BLaER1 treated with 17β-estradiol and CSF1 and Interleukin-3, amounts not matched to agents 10 nM and 100 nM (cell line): Measurements from ENCODE around the gene GOLT1A.

ENCODE experiments used
- H3K27ac ChIP-seq, 11 experiments: shearing (Covaris generic); formaldehyde crosslinking; 2 replicates each; pipeline ENCODE4 v1.8.1; 2022
- H3K27me3 ChIP-seq, 11 experiments: shearing (Covaris generic); formaldehyde crosslinking; 2 replicates each; pipeline ENCODE4 v1.8.1; 2022
- H3K36me3 ChIP-seq, 11 experiments: shearing (Covaris generic); formaldehyde crosslinking; 2 replicates each; pipeline ENCODE4 v1.8.1; 2022
- H3K4me1 ChIP-seq, 10 experiments: shearing (Covaris generic); formaldehyde crosslinking; 2 replicates each; pipeline ENCODE4 v1.8.1; 2022
- H3K4me2 ChIP-seq, 11 experiments: shearing (Covaris generic); formaldehyde crosslinking; 2 replicates each; pipeline ENCODE4 v1.8.1; 2022
- H3K4me3 ChIP-seq, 10 experiments: shearing (Covaris generic); formaldehyde crosslinking; 2 replicates each; pipeline ENCODE4 v1.8.1; 2022
- H3K9ac ChIP-seq, 11 experiments: shearing (Covaris generic); formaldehyde crosslinking; 2 replicates each; pipeline ENCODE4 v1.8.1; 2022
- H3K9me3 ChIP-seq, 11 experiments: shearing (Covaris generic); formaldehyde crosslinking; replicated peaks in 1 of 11; 2 replicates each; pipeline ENCODE4 v1.8.1; 2022
- H4K20me1 ChIP-seq, 11 experiments: shearing (Covaris generic); formaldehyde crosslinking; 2 replicates each; pipeline ENCODE4 v1.8.1; 2022
- Cebpa-rat ChIP-seq, 11 experiments: shearing (Covaris generic); IDR thresholded peaks; 2 replicates each; pipeline ENCODE4 v1.8.1; 2022

GOLT1A gene

GRCh38 chr1:204176049-204176448, 37.7 kb downstream of the GOLT1A start:
- Histone ChIP-seq H3K4me3 (no peak overlapping the region), H3K36me3 (no peaks in the 10 kb centered on the region), H4K20me1 (no peaks in the 10 kb centered on the region), H3K9ac (no peak overlapping the region), H3K4me2 (peak overlapping the region in 8 of 11 experiments; percentile 83 to 93 (median 86); a peak in 16 of 22 replicates), H3K4me1 (peaks cover 48 to 61% (median 53%) of the 10 kb centered on the region in 10 experiments), H3K27me3 (no peaks in the 10 kb centered on the region), H3K27ac (no peak overlapping the region; a peak in 1 of 22 replicates), H3K9me3 (peaks cover 5 to 15% (median 8%) of the 10 kb centered on the region in 11 experiments)
- TF ChIP-seq Cebpa-rat (IDR thresholded peaks at IDR 0.05): no peak

DNA sequence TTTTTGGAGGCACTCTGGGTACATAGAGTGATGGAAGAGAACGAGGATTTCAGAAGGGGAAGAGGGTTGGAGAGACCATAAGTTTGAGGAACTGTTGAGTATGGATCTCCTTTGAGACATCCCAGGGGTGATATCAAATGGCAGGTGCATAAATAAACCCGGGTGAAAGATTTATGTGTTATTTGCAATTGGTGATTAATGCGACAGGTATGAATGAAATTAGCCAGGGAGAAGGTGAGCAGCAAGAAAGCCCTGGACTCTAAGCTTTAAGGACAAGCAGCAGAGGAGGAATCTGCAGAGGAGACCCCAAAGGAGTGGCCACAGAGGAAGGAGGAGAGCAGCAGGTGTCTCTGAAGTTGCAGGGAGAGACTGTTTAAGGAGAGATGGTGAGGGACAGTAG, 38.8 kb downstream of the GOLT1A start:
- H3K9me3 ChIP-seq: peaks cover 16 to 26% (median 19%) of the 10 kb centered on the region in 11 experiments
- H3K4me1 ChIP-seq: peaks cover 37 to 50% (median 45%) of the 10 kb centered on the region in 10 experiments
- no peak for TF ChIP-seq Cebpa-rat (IDR thresholded peaks at IDR 0.05)
- no peaks in the 10 kb centered on the region for H3K27me3 ChIP-seq
- H3K9ac ChIP-seq: no peak overlapping the region
- H3K4me3 ChIP-seq: no peak overlapping the region
- H3K4me2 ChIP-seq: no peak overlapping the region
- peaks cover 0 to 7% (median 0%) of the 10 kb centered on the region in 11 experiments; a peak in 2 of 22 replicates for H3K36me3 ChIP-seq
- H4K20me1 ChIP-seq: no peaks in the 10 kb centered on the region
- no peak overlapping the region for H3K27ac ChIP-seq

DNA sequence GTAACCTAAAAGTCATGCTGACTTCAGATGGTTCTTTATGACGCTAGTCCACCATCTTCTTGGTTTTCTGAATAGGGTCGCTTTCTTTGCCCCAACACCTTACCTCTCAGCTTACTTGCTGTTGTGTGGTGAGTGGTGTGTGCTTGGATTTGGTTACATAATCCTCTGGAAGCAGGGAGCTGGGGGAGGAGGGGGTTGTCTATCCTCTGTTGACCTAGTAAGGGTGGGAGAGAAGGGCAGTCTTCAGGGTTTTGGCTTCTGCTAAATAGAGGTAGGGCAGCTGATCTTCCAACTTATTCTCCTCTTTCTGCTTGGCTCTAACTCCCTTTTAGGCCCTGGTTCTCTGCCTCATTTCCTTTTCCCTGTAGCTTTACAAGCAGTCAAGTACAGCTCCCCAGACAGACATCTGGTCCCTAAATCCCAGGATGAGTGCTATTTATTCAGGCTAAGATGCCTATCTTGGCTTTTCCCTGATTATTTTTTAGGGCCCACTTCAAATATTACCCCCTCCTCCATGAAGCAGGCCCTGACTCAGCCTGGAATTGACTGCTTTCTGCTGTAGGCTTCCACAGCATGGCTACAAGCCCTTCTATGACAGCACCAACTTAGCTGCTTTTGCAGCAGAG, 41.3 kb downstream of the GOLT1A start:
- H4K20me1 ChIP-seq: no peaks in the 10 kb centered on the region
- H3K36me3 ChIP-seq: peaks cover 0 to 11% (median 0%) of the 10 kb centered on the region in 11 experiments; a peak in 2 of 22 replicates
- peak overlapping the region in 4 of 11 experiments; percentile 2 to 44 (median 22); a peak in 3 of 22 replicates for H3K4me2 ChIP-seq
- H3K27me3 ChIP-seq: no peaks in the 10 kb centered on the region
- peaks cover 13 to 25% (median 20%) of the 10 kb centered on the region in 10 experiments for H3K4me1 ChIP-seq
- H3K9me3 ChIP-seq: peaks cover 33 to 48% (median 37%) of the 10 kb centered on the region in 11 experiments
- TF ChIP-seq Cebpa-rat (IDR thresholded peaks at IDR 0.05): no peak
- no peak overlapping the region for H3K27ac ChIP-seq
- no peak overlapping the region for H3K4me3 ChIP-seq
- no peak overlapping the region for H3K9ac ChIP-seq

DNA sequence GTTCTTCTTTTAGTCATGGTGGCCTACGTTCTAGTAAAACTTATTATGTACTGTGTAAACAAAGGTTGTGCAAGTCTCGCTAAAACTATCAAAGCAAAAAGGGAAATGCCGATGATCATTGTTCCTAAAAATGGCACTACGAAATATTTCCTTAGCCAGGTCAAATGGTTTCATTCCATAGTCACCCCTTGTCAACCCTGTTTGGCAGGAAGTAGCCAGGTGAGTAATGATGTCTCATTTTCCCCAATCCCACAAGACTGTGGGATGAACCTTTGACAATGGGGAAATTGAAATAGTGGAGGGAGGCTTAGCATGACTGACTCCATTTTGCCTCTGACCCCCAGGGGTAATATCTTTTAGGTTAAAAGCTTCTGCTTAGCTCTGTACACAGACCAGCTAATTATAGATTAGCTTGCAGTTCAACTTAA, 42.0 kb downstream of the GOLT1A start:
- Histone ChIP-seq H3K9me3 (peaks cover 33 to 48% (median 37%) of the 10 kb centered on the region in 11 experiments), H3K9ac (no peak overlapping the region), H3K27ac (no peak overlapping the region), H3K36me3 (peaks cover 0 to 11% (median 0%) of the 10 kb centered on the region in 11 experiments; a peak in 2 of 22 replicates), H3K27me3 (no peaks in the 10 kb centered on the region), H3K4me3 (no peak overlapping the region), H3K4me1 (peaks cover 7 to 18% (median 13%) of the 10 kb centered on the region in 10 experiments; a peak in 19 of 20 replicates), H3K4me2 (peak overlapping the region in 5 of 11 experiments; percentile 2 to 44 (median 31); a peak in 7 of 22 replicates), H4K20me1 (no peaks in the 10 kb centered on the region)
- no peak for TF ChIP-seq Cebpa-rat (IDR thresholded peaks at IDR 0.05)

DNA sequence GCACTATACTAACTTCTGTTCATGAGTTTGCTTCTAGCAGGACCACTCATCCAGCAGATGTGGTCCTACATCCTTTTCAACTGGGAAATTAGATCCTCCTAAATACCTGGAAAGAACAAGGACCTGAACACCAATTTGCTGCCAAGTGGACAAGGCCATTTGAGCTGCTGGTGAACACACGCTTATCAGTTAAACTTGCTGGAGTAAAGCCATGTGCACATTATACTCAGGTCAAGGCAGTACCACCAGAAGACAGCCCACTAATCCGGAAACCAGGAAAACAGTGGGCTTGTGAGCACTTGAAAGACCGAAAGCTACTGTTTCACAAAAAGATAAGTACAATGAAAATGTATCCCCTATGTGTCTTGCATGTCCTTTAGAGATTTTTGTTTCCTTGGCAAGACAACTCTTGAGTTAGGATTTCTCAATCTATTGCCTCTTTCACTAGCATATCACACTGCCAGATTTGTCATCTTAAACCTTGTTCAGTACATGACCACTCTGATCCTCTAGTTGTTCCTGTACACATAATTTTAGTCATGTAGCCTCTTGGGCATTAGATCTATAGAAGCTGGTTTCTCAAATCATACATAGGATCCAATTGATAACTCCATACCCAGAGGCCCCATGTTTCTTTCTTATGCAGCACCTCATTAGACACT, 43.2 kb downstream of the GOLT1A start:
- H3K27ac ChIP-seq: no peak overlapping the region
- no peaks in the 10 kb centered on the region for H3K27me3 ChIP-seq
- 0 out of 20 replicates have a peak overlapping the region, but pooled peaks of 1 of the 10 experiments have one; percentile 6 for H3K4me3 ChIP-seq
- no peak for TF ChIP-seq Cebpa-rat (IDR thresholded peaks at IDR 0.05)
- peaks cover 0 to 11% (median 0%) of the 10 kb centered on the region in 11 experiments; a peak in 2 of 22 replicates for H3K36me3 ChIP-seq
- peaks cover 0 to 13% (median 5%) of the 10 kb centered on the region in 10 experiments; a peak in 9 of 20 replicates for H3K4me1 ChIP-seq
- no peak overlapping the region for H3K4me2 ChIP-seq
- no peaks in the 10 kb centered on the region for H4K20me1 ChIP-seq
- H3K9me3 ChIP-seq: peaks cover 33 to 48% (median 37%) of the 10 kb centered on the region in 11 experiments
- H3K9ac ChIP-seq: no peak overlapping the region

- H3K4me1 ChIP-seq: peaks cover 0 to 13% (median 3%) of the 10 kb centered on the region in 10 experiments; a peak in 8 of 20 replicates
- no peaks in the 10 kb centered on the region for H4K20me1 ChIP-seq
- no peak for TF ChIP-seq Cebpa-rat (IDR thresholded peaks at IDR 0.05)
- H3K36me3 ChIP-seq: peaks cover 0 to 11% (median 0%) of the 10 kb centered on the region in 11 experiments; a peak in 2 of 22 replicates
- no peaks in the 10 kb centered on the region for H3K27me3 ChIP-seq
- no peak overlapping the region for H3K27ac ChIP-seq
- H3K4me3 ChIP-seq: no peak overlapping the region
- H3K9me3 ChIP-seq: peaks cover 33 to 48% (median 37%) of the 10 kb centered on the region in 11 experiments
- no peak overlapping the region for H3K4me2 ChIP-seq
- H3K9ac ChIP-seq: no peak overlapping the region
Observed at GRCh38 chr1:204169858-204170257, 43.9 kb downstream of the GOLT1A start.

DNA sequence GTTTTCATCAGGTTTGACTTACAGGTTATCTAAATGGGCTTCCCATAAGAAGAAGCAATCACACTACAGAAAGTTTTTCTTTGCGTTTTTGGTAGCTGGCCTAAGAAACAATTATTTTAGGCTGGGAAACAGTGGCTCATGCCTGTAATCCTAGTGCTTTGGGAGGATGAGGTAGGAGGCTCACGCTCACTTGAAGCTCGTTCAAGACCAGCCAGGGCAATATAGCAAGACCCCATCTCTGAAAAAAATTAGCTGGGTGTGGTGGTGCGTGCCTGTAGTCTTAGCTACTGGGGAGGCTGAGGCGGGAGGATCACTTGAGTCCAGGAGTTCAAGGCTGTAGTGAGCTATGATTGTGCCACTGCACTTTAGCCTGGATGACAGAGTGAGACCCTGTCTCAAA, 46.1 kb downstream of the GOLT1A start:
- no peak overlapping the region for H3K4me3 ChIP-seq
- H3K36me3 ChIP-seq: peaks cover 0 to 11% (median 0%) of the 10 kb centered on the region in 11 experiments; a peak in 2 of 22 replicates
- no peak overlapping the region for H3K9ac ChIP-seq
- no peaks in the 10 kb centered on the region for H3K27me3 ChIP-seq
- TF ChIP-seq Cebpa-rat (IDR thresholded peaks at IDR 0.05): no peak
- no peak overlapping the region for H3K4me2 ChIP-seq
- peaks cover 33 to 48% (median 37%) of the 10 kb centered on the region in 11 experiments for H3K9me3 ChIP-seq
- H3K4me1 ChIP-seq: peaks cover 4 to 18% (median 7%) of the 10 kb centered on the region in 10 experiments; a peak in 16 of 20 replicates
- H4K20me1 ChIP-seq: no peaks in the 10 kb centered on the region
- no peak overlapping the region for H3K27ac ChIP-seq

GRCh38 chr1:204166219-204166618, 47.6 kb downstream of the GOLT1A start, which contains the start of gene REN:
TSS of gene REN (minus strand) at chr1:204166337. CDS start at chr1:204166293, 44 bp downstream.
- H3K4me2 ChIP-seq: no peak within 1 kb of the TSS
- H3K4me3 ChIP-seq: no peak within 1 kb of the TSS
- no peak within 1 kb of the TSS for H3K27ac ChIP-seq
- no peaks in the 10 kb centered on the region for H3K27me3 ChIP-seq
- peaks cover 0 to 10% (median 7%) of the 10 kb centered on the region in 10 experiments; a peak in 12 of 20 replicates for H3K4me1 ChIP-seq
- peaks cover 29 to 35% (median 30%) of the 10 kb centered on the region in 11 experiments for H3K9me3 ChIP-seq
- H3K9ac ChIP-seq: no peak within 1 kb of the TSS
- H3K36me3 ChIP-seq: peaks cover 0 to 11% (median 0%) of the 10 kb centered on the region in 11 experiments; a peak in 2 of 22 replicates
- TF ChIP-seq Cebpa-rat (IDR thresholded peaks at IDR 0.05): no peak
- H4K20me1 ChIP-seq: no peaks in the 10 kb centered on the region
